GM19238 (cell line): ENCODE measurements around the gene PLEKHA4.
"Not testable (repeated sequence)": the region's sequence is repeated elsewhere in the genome, so short reads cannot be mapped to it uniquely, and the experiment has no call there.

Experiments used
- DNase-seq: peaks from one replicate; pipeline ENCODE4 v3.0.0; 2011; ENCODE audit warnings: low spot score; ENCODE audit not compliant: insufficient read length

PLEKHA4 gene

DNA sequence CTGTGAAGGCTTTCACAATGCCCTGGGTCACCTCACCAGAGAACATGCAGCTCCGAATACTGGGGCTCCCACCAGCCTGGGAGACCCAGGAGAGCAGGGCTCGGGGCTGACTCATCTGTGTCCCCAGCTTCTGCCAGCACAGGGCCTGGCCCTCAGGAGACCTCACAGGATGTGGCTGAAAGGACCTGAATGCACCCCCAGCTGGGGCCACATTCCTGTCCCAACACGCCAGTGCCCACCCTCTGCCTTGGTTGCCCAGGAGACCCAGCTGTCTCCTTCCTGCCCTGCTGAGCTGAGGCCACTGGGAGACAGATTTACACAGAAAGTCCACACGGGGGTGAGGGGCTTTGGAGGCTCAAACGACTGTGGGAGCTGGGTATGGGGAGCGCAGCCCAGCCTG lies 69.5 kb downstream of the PLEKHA4 start:
- no peak for DNase-seq

DNA sequence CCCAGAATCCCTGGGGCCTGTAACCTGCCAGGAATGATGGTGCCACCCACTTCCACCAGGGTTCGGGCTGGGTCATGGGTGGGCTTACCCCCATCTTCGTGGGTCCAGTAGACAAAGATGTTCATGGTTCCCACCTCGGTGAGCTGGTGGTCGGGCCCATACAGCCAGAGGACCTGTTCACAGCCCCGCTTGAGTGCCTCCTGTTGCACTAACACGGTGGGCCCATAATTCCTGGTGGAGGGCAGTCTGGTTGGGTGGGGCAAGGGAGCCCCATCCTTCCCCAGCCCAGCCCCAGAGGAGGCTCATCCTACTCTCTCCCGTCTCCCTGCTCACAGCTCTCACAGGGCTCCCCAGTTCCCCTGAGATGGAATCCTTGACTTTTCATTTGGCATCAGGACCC lies 71.3 kb downstream of the PLEKHA4 start:
- DNase-seq, result no peak

GRCh38 chr19:48796298-48797083 lies 71.9 kb downstream of the PLEKHA4 start:
- no peak for DNase-seq

DNA sequence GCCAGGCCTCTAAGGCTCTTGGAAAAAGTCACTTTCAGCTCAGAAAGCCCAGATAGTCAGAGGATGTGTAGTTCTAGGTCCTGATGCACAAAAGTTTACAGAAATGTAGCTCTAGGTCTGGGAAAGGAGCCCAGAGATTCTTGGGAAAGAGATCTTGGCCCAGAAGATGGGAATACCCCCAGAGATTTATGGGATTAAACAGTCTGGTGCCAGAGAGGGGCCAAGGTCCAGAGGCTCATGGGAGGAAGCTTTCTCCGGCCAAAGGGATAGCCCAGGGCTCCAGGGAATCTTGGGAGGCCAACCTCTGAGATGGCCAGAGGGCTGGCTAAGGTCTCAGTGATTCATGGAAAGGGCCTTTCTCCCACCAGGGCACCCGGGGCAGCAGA lies 72.7 kb downstream of the PLEKHA4 start:
- DNase-seq, result no peak

GRCh38 chr19:48795055-48795684 lies 73.2 kb downstream of the PLEKHA4 start:
- DNase-seq, result peak; percentile 93

DNA sequence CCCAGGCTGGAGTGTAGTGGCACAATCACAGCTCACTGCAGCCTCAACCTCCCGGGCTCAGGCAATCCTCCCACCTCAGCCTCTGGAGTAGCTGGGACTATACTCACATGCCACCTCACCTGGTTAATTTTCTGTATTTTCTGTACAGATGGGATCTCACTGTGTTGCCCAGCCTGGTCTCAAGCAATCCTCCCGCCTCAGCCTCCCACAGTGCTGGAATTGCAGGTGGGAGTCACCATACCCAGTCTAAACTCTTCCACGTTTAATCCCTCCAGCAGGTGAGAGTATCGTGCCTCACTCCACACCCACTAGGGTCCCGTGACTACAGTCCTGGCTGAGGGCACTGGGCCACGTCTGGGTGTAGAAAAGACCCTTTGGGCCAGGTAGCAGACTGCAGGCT lies 74.1 kb downstream of the PLEKHA4 start:
- no peak for DNase-seq

- no peak for DNase-seq
Measured at GRCh38 chr19:48793271-48793670, 75.1 kb downstream of the PLEKHA4 start.

DNA sequence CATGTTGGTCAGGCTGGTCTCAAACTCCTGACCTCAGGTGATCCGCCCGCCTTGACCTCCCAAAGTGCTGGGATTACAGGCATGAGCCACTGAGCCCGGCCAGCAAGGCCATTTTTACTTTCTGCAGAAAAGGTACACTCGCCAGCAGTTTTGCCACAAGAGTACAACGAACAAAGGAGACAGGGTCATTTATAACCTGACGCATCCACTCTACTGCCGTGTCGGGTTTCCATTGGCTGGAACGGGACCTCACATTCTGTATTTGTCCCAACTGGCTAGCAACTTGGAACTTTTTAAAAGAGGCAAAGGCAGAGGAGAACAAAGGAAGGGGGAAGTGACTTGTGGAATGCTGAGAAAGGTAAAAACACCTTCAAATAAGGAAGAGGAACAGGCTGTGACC lies 81.1 kb downstream of the PLEKHA4 start:
- DNase-seq, result not testable (repeated sequence)
